K562 (cell line): ENCODE measurements around the gene CD48. TPM values are rescaled to one million over a fixed set of nuclear protein-coding genes. Genes with fewer than 3 reads are reported as not detected.

Experiments
- ATAC-seq: fragments of 200-7000 bp; cut with Tn5 transposase; 3 replicates; pipeline ENCODE4 v1.9.1; 2020; ENCODE audit warnings: moderate library complexity
- BruUV-seq: library from RNA; stranded (reverse); fragments of 400-500 nt; replicated peaks from 2 replicates; lab custom pipeline; 2021; lab: Mats Ljungman, UMichigan
- CTCF ChIA-PET: fragments of 300-600 bp; formaldehyde crosslinking; extraction: SDS; loops from one replicate; lab custom pipeline; 2021; ENCODE audit warnings: low intra/inter-chr PET ratio; lab: Yijun Ruan, JAX
- POLR2A ChIA-PET: fragments of 300-600, 350-650 bp; sonication (Branson Sonifier 250); formaldehyde crosslinking; extraction: SDS; loops from one replicate; lab custom pipeline; 2021; ENCODE audit warnings: antibody characterized with exemption, inconsistent platforms; lab: Yijun Ruan, JAX
- DNase-seq, 4 experiments: peaks; one replicate each; pipeline versions ENCODE4 v3.0.0 to v3.0.0-alpha.2; 2011 to 2018; ENCODE audit warnings: low spot score in 3 of 4, mixed read lengths in 3 of 4; ENCODE audit errors: extremely low read depth in 1 of 4
- FAIRE-seq: peaks from 2 replicates; lab custom pipeline; 2011; peaks lifted over from hg19 to GRCh38; lab: Jason Lieb, UNC
- H2AFZ ChIP-seq: 2 replicates; pipeline ENCODE4 v1.6.0; 2011; ENCODE audit warnings: low read depth, low read length, control low read depth, inconsistent platforms
- H3K27ac ChIP-seq: fragments of 200-600 bp; 3 replicates; pipeline ENCODE4 v1.8.0; 2011; ENCODE audit warnings: low read depth, mild to moderate bottlenecking, control low read depth, inconsistent platforms, low read length, moderate library complexity, mixed read lengths; ENCODE audit errors: extremely low read depth
- H3K27me3 ChIP-seq, 2 experiments: fragments of 300-600 bp in 1 of 2; 2 replicates in 1 of 2; 3 replicates in 1 of 2; pipeline versions ENCODE4 v1.6.0 to v1.8.0; 2011; ENCODE audit warnings: inconsistent platforms in 2 of 2, low read length in 2 of 2, mild to moderate bottlenecking in 1 of 2, mixed read lengths in 1 of 2, moderate library complexity in 1 of 2; ENCODE audit not compliant: control insufficient read depth in 2 of 2, insufficient read depth in 2 of 2
- H3K36me3 ChIP-seq: fragments of 300-600 bp; 3 replicates; pipeline ENCODE4 v1.8.0; 2011; ENCODE audit warnings: mild to moderate bottlenecking, low read length, inconsistent platforms; ENCODE audit not compliant: control insufficient read depth, insufficient read depth
- H3K4me1 ChIP-seq, 2 experiments: fragments of 200-600 bp in 1 of 2; replicated peaks in 1 of 2; 2 replicates in 1 of 2; 3 replicates in 1 of 2; pipeline versions ENCODE4 v1.5.1 to v1.8.0; 2011; ENCODE audit warnings: inconsistent platforms in 2 of 2, low read length in 2 of 2, mild to moderate bottlenecking in 1 of 2, mixed read lengths in 1 of 2, moderate library complexity in 1 of 2; ENCODE audit not compliant: control insufficient read depth in 2 of 2, insufficient read depth in 2 of 2
- H3K4me2 ChIP-seq: 2 replicates; pipeline ENCODE4 v1.6.1; 2011; ENCODE audit warnings: low read length, control low read depth, inconsistent platforms, mixed read lengths; ENCODE audit not compliant: insufficient read depth
- H3K4me3 ChIP-seq: fragments of 200-600 bp; sonication (generic), shearing (Covaris generic); 2 replicates; pipeline ENCODE4 v1.5.1; 2016; ENCODE audit warnings: control low read depth, inconsistent platforms
- H3K79me2 ChIP-seq: fragments of 200-600 bp; 3 replicates; pipeline ENCODE4 v1.8.0; 2011; ENCODE audit warnings: low read length, inconsistent platforms; ENCODE audit not compliant: control insufficient read depth, insufficient read depth
- H3K9ac ChIP-seq, 2 experiments: 2 replicates each; pipeline versions ENCODE4 v1.6.0 to v1.6.1; 2011; ENCODE audit warnings: low read depth in 2 of 2, low read length in 2 of 2, control low read depth in 1 of 2, inconsistent platforms in 1 of 2, mild to moderate bottlenecking in 1 of 2, mixed read lengths in 1 of 2; ENCODE audit not compliant: insufficient read depth in 1 of 2
- H3K9me1 ChIP-seq: one replicate; pipeline ENCODE4 v1.6.0; 2011; ENCODE audit warnings: inconsistent platforms, mild to moderate bottlenecking, low read length, moderate library complexity; ENCODE audit not compliant: control insufficient read depth, insufficient read depth
- H3K9me3 ChIP-seq: replicated peaks from 2 replicates; pipeline ENCODE4 v1.5.1; 2011; ENCODE audit warnings: low read depth, low read length, inconsistent platforms; ENCODE audit not compliant: control insufficient read depth, insufficient read depth
- H4K20me1 ChIP-seq: replicated peaks from 2 replicates; pipeline ENCODE4 v1.6.1; 2011; ENCODE audit warnings: low read length, inconsistent platforms, mixed read lengths; ENCODE audit not compliant: control insufficient read depth, insufficient read depth
- BRF1 ChIP-seq: IDR thresholded peaks from 3 replicates; pipeline ENCODE4 v1.6.1; 2011; ENCODE audit warnings: borderline replicate concordance, mild to moderate bottlenecking; ENCODE audit not compliant: insufficient read length; ENCODE audit errors: extremely low read depth
- CHD4 ChIP-seq: fragments of 200-600 bp; sonication (generic); IDR thresholded peaks from 3 replicates; pipeline ENCODE4 v1.6.1; 2012; ENCODE audit warnings: low read depth, mild to moderate bottlenecking, mixed read lengths, low read length, inconsistent platforms; ENCODE audit not compliant: insufficient read depth, insufficient replicate concordance, poor library complexity, severe bottlenecking
- HNRNPLL ChIP-seq: fragments of 200-400 bp; formaldehyde crosslinking; IDR thresholded peaks from 2 replicates; pipeline ENCODE4 v1.6.1; 2017; ENCODE audit warnings: low read length, low read depth, mild to moderate bottlenecking; ENCODE audit not compliant: poor library complexity, severe bottlenecking
- NCOA1 ChIP-seq: fragments of 450-650 bp; IDR thresholded peaks from 2 replicates; pipeline ENCODE4 v1.6.1; 2016; ENCODE audit warnings: low read depth
- POLR2G ChIP-seq: fragments of 200-400 bp; formaldehyde crosslinking; IDR thresholded peaks from 2 replicates; pipeline ENCODE4 v1.6.1; 2017; ENCODE audit warnings: low read depth, mild to moderate bottlenecking, antibody characterized with exemption, low read length, moderate library complexity
- U2AF2 ChIP-seq: fragments of 200-400 bp; formaldehyde crosslinking; optimal IDR thresholded peaks from 2 replicates; pipeline ENCODE3; 2017; ENCODE audit warnings: low read depth, mild to moderate bottlenecking, low read length
- ZNF699 ChIP-seq: fragments of 250-450 bp; sonication (Bioruptor Pico); IDR thresholded peaks from 2 replicates; pipeline ENCODE4 v1.8.0; 2021; ENCODE audit warnings: mild to moderate bottlenecking, moderate library complexity; ENCODE audit not compliant: insufficient replicate concordance
- WGBS: fragments of 100-300 bp; shearing (Covaris generic); methylation state at CpG from one replicate; pipeline ENCODE4 v1.1.6; 2016; ENCODE audit warnings: low coverage, mixed read lengths; ENCODE audit not compliant: insufficient coverage; ENCODE audit errors: missing lambda C conversion rate; 5-methylcytosine and 5-hydroxymethylcytosine counted together
- in situ Hi-C: fragments of 300-500 bp; cut with MboI; formaldehyde crosslinking; loops from 4 replicates; pipeline ENCODE4 v1.15.0; 2018; ENCODE audit warnings: inconsistent platforms, mixed read lengths
- intact Hi-C: fragments of 100-400 bp; cut with micrococcal nuclease; formaldehyde crosslinking; loops from 2 replicates; pipeline ENCODE4 v1.14.2; 2022
- polyA plus RNA-seq, 8 experiments: library from polyadenylated mRNA; depleted of rRNA in 4 of 8; stranded (reverse) in 5 of 8; unstranded in 3 of 8; fragments of >200 nt; fragmentation: Nextera tagmentation in 2 of 8; fragmentation: Illumina TruSeq in 1 of 8; extraction: Ambion mirVana in 2 of 8; extraction: Trizol in 1 of 8; gene quantifications; 2 replicates each; pipeline versions ENCODE4 v1.2.1 to v1.2.3, GENCODE V29; 2011 to 2014; ENCODE audit warnings: inconsistent platforms in 1 of 8, missing spikeins in 1 of 8
- total RNA-seq, 7 experiments: library from RNA; depleted of rRNA in 6 of 7; stranded (reverse); fragments of >200 nt in 6 of 7; fragmentation: Illumina TruSeq in 2 of 7; extraction: Trizol in 2 of 7; gene quantifications; 2 replicates each; pipeline versions ENCODE4 v1.2.1 to v1.2.3, GENCODE V29; 2011 to 2021; ENCODE audit warnings: low replicate concordance in 1 of 7
- TF ChIP-seq, protein P1 (sequence below): fragments of 250-450 bp; sonication (Bioruptor Pico); IDR thresholded peaks from 2 replicates; pipeline ENCODE4 v1.4.0; 2020; ENCODE audit warnings: mild to moderate bottlenecking

Gene CD48
- total and polyA plus RNA-seq, 9 of the 15 experiments (the other 6 are each of a cell fraction or from before 2014, with no cell fraction given), result 0.10 to 0.42 (median 0.29) TPM; not detected in 3

DNA sequence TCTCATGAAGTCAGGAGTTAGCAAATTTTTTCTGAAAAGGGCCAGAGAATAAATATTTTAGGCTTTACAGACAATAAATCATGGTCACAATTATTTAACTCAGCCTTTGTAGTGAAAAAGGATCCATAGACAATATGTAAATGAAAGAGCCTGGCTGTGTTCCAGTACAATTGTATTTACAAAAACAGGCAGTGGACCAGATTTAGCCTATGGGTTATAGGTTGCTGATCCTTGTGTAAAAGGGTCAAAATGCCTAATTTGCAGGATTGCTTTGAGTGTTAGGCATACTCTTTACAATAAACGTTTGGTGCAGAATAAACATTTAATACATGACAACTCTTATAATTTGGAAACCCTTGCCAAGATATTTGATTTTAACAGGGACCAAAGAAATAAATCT lies 33.9 kb upstream of the CD48 start:
- no TSS peak for BruUV-seq
- ChIA-PET POLR2A (no interaction called here), CTCF (no interaction called here)
- Histone ChIP-seq H3K9me3 (no peaks in the 10 kb centered on the region), H2AFZ (no peak overlapping the region), H3K79me2 (no peaks in the 10 kb centered on the region), H3K36me3 (no peaks in the 10 kb centered on the region), H3K4me1 (peaks cover 0 to 10% of the 10 kb centered on the region in 2 experiments; a peak in 2 of 5 replicates), H3K9me1 (no peaks in the 10 kb centered on the region), H3K4me3 (no peak overlapping the region), H3K9ac (no peak overlapping the region), H3K27me3 (peaks cover 0 to 13% of the 10 kb centered on the region in 2 experiments; a peak in 3 of 5 replicates), H4K20me1 (no peaks in the 10 kb centered on the region), H3K27ac (no peak overlapping the region), H3K4me2 (no peak overlapping the region)
- ATAC-seq, result no peak
- no peak for FAIRE-seq
- WGBS, result 0% methylated on average over 1 of the region's 1 CpG
- intact Hi-C loops, result no loop called here
- TF ChIP-seq NCOA1 (no peak), HNRNPLL (no peak), ZNF699 (CRISPR knock-in tag) (no peak), CHD4 (no peak), POLR2G (no peak), U2AF2 (no peak), BRF1 (no peak)
- TF ChIP-seq, protein P1, sequence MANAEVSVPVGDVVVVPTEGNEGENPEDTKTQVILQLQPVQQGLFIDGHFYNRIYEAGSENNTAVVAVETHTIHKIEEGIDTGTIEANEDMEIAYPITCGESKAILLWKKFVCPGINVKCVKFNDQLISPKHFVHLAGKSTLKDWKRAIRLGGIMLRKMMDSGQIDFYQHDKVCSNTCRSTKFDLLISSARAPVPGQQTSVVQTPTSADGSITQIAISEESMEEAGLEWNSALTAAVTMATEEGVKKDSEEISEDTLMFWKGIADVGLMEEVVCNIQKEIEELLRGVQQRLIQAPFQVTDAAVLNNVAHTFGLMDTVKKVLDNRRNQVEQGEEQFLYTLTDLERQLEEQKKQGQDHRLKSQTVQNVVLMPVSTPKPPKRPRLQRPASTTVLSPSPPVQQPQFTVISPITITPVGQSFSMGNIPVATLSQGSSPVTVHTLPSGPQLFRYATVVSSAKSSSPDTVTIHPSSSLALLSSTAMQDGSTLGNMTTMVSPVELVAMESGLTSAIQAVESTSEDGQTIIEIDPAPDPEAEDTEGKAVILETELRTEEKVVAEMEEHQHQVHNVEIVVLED, result no peak
- in situ Hi-C loops, result no loop called here
- no peak for DNase-seq
